ENCODE data around the gene S100A3. TPM values are rescaled to one million over a fixed set of nuclear protein-coding genes. Genes with fewer than 3 reads are reported as not detected.
"Not testable (repeated sequence)": the region's sequence is repeated elsewhere in the genome, so short reads cannot be mapped to it uniquely, and the experiment has no call there.

Gene S100A3
- total and polyA plus RNA-seq, 12 donors = 0.28 to 3.8 (median 1.9) TPM; not detected in 5

- no peaks in the 10 kb centered on the region for H3K27me3 ChIP-seq
- no peak for TF ChIP-seq CTCF (IDR thresholded peaks at IDR 0.05)
- intact Hi-C loops (cut with DNase I) = loop anchor here in 1 of 2 donors (10.0 kb wide), 2 partner anchors 86 to 196 kb away; partner anchors contain the start of gene SLC27A3
- no peaks in the 10 kb centered on the region for H3K36me3 ChIP-seq (replicated peaks in 1 of 2)
- H3K9me3 ChIP-seq (replicated peaks in 1 of 3) = no peaks in the 10 kb centered on the region
- no peak for DNase-seq
- no peak overlapping the region for H3K27ac ChIP-seq
- peaks cover 0 to 7% of the 10 kb centered on the region in 2 donors for H3K4me1 ChIP-seq (replicated peaks in 1 of 2)
- H3K4me3 ChIP-seq = no peak overlapping the region
Observed at GRCh38 chr1:153578490-153578889, 29.4 kb upstream of the S100A3 start.

- H3K27me3 ChIP-seq = no peaks in the 10 kb centered on the region
- intact Hi-C loops (cut with DNase I) = loop anchor here in 1 of 2 donors (10.0 kb wide), 2 partner anchors 87 to 197 kb away; partner anchors contain the start of gene SLC27A3
- H3K4me1 ChIP-seq (replicated peaks in 1 of 2) = peaks cover 5 to 15% of the 10 kb centered on the region in 2 donors
- H3K36me3 ChIP-seq (replicated peaks in 1 of 2) = no peaks in the 10 kb centered on the region
- H3K27ac ChIP-seq = no peak overlapping the region
- no peak overlapping the region for H3K4me3 ChIP-seq
- H3K9me3 ChIP-seq (replicated peaks in 1 of 3) = no peaks in the 10 kb centered on the region
- WGBS, 4 donors = 76 to 82% (median 79%) methylated on average over 9 of the region's 9 CpGs
- TF ChIP-seq CTCF (IDR thresholded peaks at IDR 0.05) (no peak), POLR2A (IDR thresholded peaks at IDR 0.05) (no peak)
- no peak for DNase-seq
Observed at GRCh38 chr1:153577624-153578051, 28.6 kb upstream of the S100A3 start.

GRCh38 chr1:153577138-153577537, 28.1 kb upstream of the S100A3 start:
- Histone ChIP-seq H3K4me3 (no peak overlapping the region), H3K4me1 (replicated peaks in 1 of 2) (peaks cover 6 to 18% of the 10 kb centered on the region in 2 donors), H3K36me3 (replicated peaks in 1 of 2) (no peaks in the 10 kb centered on the region), H3K27ac (no peak overlapping the region), H3K9me3 (replicated peaks in 1 of 3) (no peaks in the 10 kb centered on the region), H3K27me3 (no peaks in the 10 kb centered on the region)
- intact Hi-C loops (cut with DNase I) = loop anchor here in 1 of 2 donors (10.0 kb wide), 2 partner anchors 88 to 198 kb away; partner anchors contain the start of gene SLC27A3
- no peak for TF ChIP-seq POLR2A (IDR thresholded peaks at IDR 0.05)
- no peak for TF ChIP-seq CTCF (IDR thresholded peaks at IDR 0.05)
- WGBS, 4 donors = 69 to 86% (median 78%) methylated on average over 4 of the region's 4 CpGs
- no peak for DNase-seq

GRCh38 chr1:153575497-153575896, 26.4 kb upstream of the S100A3 start:
- DNase-seq; H3K36me3 ChIP-seq (replicated peaks in 1 of 2); H3K27me3 ChIP-seq; H3K9me3 ChIP-seq (replicated peaks in 1 of 3); H3K4me3 ChIP-seq; H3K27ac ChIP-seq: not testable (repeated sequence)
- 91 to 94% (median 93%) methylated on average over 9 to 10 of the region's 10 CpGs for WGBS, 4 donors
- intact Hi-C loops (cut with DNase I) = loop anchor here in 1 of 2 donors (10.0 kb wide), 2 partner anchors 89 to 199 kb away; partner anchors contain the start of gene SLC27A3
- H3K4me1 ChIP-seq (replicated peaks in 1 of 2) = peaks cover 6 to 18% of the 10 kb centered on the region in 2 donors

GRCh38 chr1:153575081-153575491, 26.0 kb upstream of the S100A3 start:
- 85 to 97% (median 90%) methylated on average over 10 to 35 of the region's 35 CpGs for WGBS, 4 donors
- intact Hi-C loops (cut with DNase I) = loop anchor here in 1 of 2 donors (10.0 kb wide), 2 partner anchors 90 to 200 kb away; partner anchors contain the start of gene SLC27A3
- not testable (repeated sequence) for H3K27ac ChIP-seq

More at GRCh38 chr1:153575081-153575491, 26.0 kb upstream of the S100A3 start:
- H3K36me3 ChIP-seq (replicated peaks in 1 of 2); DNase-seq; H3K27me3 ChIP-seq; H3K9me3 ChIP-seq (replicated peaks in 1 of 3); H3K4me3 ChIP-seq: not testable (repeated sequence)
- peaks cover 6 to 18% of the 10 kb centered on the region in 2 donors for H3K4me1 ChIP-seq (replicated peaks in 1 of 2)
